ENCODE measurements around the gene MANSC4. TPM values are rescaled to one million over a fixed set of nuclear protein-coding genes. Genes with fewer than 3 reads are reported as not detected.

The MANSC4 gene
- total RNA-seq, 1 donor from 2014 or later = not detected

DNA sequence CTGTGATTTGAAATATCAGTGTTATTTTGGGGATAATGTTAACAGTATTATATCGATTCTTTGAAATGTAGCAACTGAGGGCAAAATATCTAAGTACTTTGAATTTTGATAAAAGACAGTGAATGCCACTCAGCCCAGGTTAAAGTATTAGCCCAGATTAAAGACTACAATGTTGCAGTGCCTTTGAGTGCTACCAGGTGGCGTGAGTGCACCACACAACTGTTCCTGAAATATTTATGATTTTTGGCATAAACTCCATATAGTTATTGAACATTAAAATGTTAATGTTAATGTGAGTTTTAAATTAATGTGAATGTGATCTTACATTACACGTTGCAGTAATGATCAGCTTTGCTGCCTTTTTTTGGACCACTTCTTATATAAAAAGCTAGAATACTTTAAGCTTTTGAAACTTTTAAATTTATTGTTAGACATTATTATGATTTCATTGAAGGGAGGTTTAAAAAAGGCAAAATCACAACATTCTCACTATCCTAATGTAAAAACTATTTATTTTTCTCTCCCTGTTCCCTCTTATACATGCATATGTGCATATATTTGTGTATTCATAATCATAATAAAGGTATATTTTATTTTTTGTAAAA is 46.9 kb downstream of the MANSC4 start:
- Histone ChIP-seq H3K4me3 (ENCODE audit: low read depth, low read length) (no peak overlapping the region), H3K27me3 (ENCODE audit: control insufficient read depth, insufficient read depth, low read length) (no peaks in the 10 kb centered on the region), H3K36me3 (ENCODE audit: control insufficient read depth, insufficient read depth, low read length) (no peaks in the 10 kb centered on the region)
- TF ChIP-seq, protein P1, sequence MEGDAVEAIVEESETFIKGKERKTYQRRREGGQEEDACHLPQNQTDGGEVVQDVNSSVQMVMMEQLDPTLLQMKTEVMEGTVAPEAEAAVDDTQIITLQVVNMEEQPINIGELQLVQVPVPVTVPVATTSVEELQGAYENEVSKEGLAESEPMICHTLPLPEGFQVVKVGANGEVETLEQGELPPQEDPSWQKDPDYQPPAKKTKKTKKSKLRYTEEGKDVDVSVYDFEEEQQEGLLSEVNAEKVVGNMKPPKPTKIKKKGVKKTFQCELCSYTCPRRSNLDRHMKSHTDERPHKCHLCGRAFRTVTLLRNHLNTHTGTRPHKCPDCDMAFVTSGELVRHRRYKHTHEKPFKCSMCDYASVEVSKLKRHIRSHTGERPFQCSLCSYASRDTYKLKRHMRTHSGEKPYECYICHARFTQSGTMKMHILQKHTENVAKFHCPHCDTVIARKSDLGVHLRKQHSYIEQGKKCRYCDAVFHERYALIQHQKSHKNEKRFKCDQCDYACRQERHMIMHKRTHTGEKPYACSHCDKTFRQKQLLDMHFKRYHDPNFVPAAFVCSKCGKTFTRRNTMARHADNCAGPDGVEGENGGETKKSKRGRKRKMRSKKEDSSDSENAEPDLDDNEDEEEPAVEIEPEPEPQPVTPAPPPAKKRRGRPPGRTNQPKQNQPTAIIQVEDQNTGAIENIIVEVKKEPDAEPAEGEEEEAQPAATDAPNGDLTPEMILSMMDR (IDR thresholded peaks at IDR 0.05; ENCODE audit: insufficient read depth, low read length, poor library complexity, severe bottlenecking) = peak; percentile 82
- DNase-seq (ENCODE audit: low read depth) = no peak

DNA sequence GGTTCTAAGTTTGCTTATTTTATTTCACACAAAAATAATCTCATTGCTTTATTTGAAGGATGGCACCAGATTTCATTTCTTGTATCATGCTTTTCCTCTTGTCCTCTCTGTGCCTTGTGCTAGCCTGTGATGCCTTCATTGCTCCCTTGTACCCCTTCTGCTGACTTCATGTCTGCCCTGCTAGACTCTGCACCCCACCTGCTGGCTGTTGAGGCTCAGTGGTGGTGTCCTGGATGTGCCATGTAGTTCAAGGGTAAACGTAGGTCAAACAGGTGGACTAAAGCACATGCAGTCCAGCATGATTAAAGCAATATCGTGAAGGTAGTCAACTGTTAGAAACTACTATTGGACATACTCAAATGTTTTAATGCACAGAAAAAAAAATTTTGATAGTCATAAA is 47.8 kb downstream of the MANSC4 start:
- DNase-seq (ENCODE audit: low read depth) = no peak
- no peak overlapping the region for H3K4me3 ChIP-seq (ENCODE audit: low read depth, low read length)
- no peaks in the 10 kb centered on the region for H3K27me3 ChIP-seq (ENCODE audit: control insufficient read depth, insufficient read depth, low read length)
- TF ChIP-seq, protein P1 (IDR thresholded peaks at IDR 0.05; ENCODE audit: insufficient read depth, low read length, poor library complexity, severe bottlenecking) = peak; percentile 42
- no peaks in the 10 kb centered on the region for H3K36me3 ChIP-seq (ENCODE audit: control insufficient read depth, insufficient read depth, low read length)

DNA sequence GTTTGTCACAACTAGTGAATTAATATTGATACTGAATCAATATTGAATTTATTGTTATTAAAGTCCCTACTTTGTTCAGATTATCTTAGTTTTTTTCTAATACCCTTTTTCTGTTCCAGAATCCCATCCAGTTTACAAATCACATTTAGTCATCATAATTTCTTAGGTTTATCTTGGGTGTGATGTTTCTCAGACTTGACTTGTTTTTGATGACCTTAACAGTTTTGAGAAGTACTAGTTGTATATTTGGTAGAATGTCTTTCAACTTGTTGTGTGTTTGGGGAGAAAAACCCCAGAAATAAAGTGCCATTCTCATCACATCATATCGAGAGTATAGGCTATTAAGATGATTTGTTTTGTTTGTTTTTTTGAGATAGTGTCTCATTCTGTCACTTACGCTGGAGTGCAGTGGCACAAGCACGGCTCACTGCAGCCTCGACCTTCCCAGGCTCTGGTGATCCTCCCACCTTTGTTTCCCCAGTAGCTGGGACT is 49.9 kb downstream of the MANSC4 start:
- TF ChIP-seq, protein P1 (IDR thresholded peaks at IDR 0.05; ENCODE audit: insufficient read depth, low read length, poor library complexity, severe bottlenecking) = no peak
- H3K27me3 ChIP-seq (ENCODE audit: control insufficient read depth, insufficient read depth, low read length) = no peaks in the 10 kb centered on the region
- no peak for DNase-seq (ENCODE audit: low read depth)
- no peak overlapping the region for H3K4me3 ChIP-seq (ENCODE audit: low read depth, low read length)
- H3K36me3 ChIP-seq (ENCODE audit: control insufficient read depth, insufficient read depth, low read length) = peaks cover 2% of the 10 kb centered on the region

- Histone ChIP-seq H3K27me3 (ENCODE audit: control insufficient read depth, insufficient read depth, low read length) (no peaks in the 10 kb centered on the region), H3K4me3 (ENCODE audit: low read depth, low read length) (no peak overlapping the region), H3K36me3 (ENCODE audit: control insufficient read depth, insufficient read depth, low read length) (peaks cover 2% of the 10 kb centered on the region)
- TF ChIP-seq, protein P1 (IDR thresholded peaks at IDR 0.05; ENCODE audit: insufficient read depth, low read length, poor library complexity, severe bottlenecking) = no peak
- DNase-seq (ENCODE audit: low read depth) = no peak
Measured at GRCh38 chr12:27723212-27723611, 56.8 kb downstream of the MANSC4 start.

Other genes with a start within 250 kb of the MANSC4 start
- gene REP15, start 83.8 kb downstream of the MANSC4 start, total RNA-seq = 1.3 and 1.9 TPM in 2 replicates
- gene MRPS35, start 69.4 kb downstream of the MANSC4 start, total RNA-seq = 65.8 and 93.3 TPM in 2 replicates
- 19.3 and 24.7 TPM in 2 replicates for gene KLHL42, start within 50 bp of the MANSC4 start, total RNA-seq
- 2.1 and 2.7 TPM in 2 replicates for gene PTHLH, start 192.5 kb upstream of the MANSC4 start, total RNA-seq

Measured in kidney epithelial cell (primary cell).